HuH-7 (cell line): ENCODE data around the gene TRABD2B.

ENCODE experiments used
- DNase-seq: peaks from one replicate; pipeline ENCODE4 v3.0.0; 2011; ENCODE audit warnings: low spot score

Gene TRABD2B

DNA sequence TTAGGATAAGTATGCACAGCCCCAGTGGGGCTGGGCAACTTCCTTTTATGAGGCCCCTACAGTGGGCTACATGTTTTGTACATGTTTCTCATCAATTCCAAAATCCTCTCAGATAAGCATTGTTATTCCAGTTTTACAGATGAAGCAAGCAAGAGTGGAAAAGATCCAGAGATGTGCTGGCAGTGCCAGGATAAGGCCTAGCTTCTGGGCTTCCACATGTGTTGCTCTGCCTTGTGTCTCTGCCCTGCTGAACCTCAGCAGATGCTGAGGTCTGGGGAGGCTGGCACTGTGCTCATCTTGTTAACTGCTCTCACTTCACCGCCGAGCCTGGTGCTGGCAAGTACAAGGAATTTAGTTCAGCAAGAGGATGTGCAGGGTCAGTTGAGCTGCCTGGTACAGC, 202.1 kb downstream of the TRABD2B start:
- no peak for DNase-seq

DNA sequence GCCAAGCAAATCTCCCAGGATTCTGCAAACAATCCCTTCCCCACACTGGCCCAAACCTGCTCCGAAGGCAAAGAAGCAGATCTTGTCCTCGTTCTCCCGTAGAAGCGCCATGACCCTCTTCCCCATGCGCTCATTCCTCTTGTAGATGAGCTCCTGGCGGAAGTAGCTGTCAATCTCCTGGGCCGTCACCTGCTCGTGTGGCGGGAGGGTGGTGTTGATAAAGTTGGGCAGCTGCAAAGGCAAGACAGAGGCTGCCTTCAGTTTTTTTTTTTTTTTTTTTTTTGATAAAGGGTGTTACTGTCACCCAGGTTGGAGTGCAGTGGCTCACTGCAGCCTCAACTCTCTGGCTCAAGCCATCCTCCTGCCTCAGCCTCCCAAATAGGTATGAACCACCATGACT, 202.7 kb downstream of the TRABD2B start:
- no peak for DNase-seq

- DNase-seq, result no peak
Observed at GRCh38 chr1:47794081-47794480, 203.1 kb downstream of the TRABD2B start.

DNA sequence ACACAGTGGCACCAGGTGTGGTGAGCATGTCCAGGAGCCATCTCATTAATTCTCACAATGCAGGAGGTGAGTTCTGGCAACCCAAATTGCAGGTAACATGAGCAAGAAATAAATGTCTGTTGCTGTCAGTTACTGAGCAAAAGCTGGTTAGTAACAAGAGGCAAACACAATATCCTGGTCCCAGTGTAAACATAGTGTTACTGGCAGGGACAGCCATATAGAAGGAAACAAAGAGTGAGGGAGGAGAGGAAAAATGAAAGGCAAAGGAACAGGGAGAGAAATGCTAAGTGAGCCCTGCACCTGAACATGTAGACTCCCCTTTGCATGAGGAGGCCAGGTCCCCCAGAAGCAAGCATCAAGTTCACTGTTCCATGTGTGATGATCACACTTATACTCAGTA, 203.6 kb downstream of the TRABD2B start:
- DNase-seq, result no peak

DNA sequence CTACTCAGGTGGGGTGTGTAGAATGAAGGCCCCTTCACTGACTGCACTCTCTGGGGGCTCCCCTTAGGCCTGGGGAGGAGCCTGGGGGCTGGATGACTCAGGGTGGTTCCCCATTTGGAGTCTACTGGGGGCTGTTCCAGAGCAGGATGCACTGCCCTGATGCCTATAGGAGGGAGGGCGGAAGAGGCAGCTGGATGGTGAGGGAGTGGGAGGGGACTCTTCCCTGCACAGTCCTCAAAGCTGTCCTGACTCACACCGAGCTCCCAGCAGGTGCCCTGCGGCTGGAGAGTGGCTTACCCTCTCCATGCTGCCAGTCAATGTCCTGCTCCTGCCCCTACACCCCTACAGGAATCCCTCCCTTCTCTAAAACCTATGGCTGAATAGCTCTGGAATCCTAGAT, 204.4 kb downstream of the TRABD2B start:
- no peak for DNase-seq

GRCh38 chr1:47791879-47792608, 205.1 kb downstream of the TRABD2B start:
- no peak for DNase-seq

- DNase-seq, result no peak
Observed at GRCh38 chr1:47788761-47789160, 208.4 kb downstream of the TRABD2B start.

DNA sequence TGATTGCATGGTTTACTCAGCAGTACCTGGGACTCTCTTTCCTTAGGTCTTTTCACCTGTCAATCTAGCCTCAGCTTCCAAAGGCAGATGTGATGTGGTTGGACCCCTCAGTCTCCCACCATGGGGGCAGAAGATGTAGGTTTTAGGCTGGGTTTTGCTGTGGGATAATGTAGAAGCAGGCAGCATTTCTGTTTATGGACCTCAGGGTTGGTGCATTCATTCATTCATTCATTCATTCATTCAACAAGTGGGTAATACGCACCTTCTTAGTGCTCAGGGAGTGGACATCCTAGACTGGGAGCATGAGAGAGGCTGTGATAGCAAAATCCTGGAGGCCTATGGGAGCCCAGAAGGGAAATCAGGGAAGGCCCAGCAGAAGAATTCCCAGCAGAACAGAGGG, 209.6 kb downstream of the TRABD2B start:
- no peak for DNase-seq

GRCh38 chr1:47786316-47786715, 210.9 kb downstream of the TRABD2B start:
- no peak for DNase-seq

DNA sequence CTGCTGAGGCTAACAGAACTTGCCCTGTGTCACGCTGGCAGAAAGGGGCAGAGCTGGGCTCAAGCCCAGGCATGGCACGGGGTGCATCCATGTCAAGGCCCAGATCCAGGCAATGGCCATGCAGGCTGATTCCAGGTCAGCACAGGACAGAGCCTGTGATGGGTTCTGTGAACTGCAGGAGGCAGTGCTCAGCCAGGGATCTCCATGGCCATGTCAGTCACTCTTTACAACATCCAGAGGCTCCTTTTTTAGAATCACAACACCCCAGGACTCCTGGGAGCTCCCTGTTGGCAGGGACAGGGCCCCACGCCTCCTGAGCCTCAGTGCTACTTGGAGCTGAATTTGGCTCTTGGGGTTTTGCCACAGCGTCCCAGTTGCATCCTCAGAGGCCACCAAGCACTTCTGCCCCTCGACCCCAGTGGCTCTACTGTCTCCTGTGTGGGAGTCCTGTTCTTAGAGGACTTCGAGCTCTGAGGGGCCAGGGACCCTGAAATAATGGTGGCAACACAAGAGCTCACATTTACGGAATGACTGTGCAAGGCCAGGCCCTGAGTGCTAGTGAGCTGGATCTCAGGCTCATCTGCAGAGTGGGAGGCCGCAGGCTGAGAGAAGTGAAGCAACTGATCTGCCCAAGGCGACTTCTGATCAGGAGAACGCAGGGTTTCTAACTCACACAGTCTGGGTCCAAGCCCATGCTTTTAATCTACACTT, 211.5 kb downstream of the TRABD2B start:
- peak; percentile 81 for DNase-seq

DNA sequence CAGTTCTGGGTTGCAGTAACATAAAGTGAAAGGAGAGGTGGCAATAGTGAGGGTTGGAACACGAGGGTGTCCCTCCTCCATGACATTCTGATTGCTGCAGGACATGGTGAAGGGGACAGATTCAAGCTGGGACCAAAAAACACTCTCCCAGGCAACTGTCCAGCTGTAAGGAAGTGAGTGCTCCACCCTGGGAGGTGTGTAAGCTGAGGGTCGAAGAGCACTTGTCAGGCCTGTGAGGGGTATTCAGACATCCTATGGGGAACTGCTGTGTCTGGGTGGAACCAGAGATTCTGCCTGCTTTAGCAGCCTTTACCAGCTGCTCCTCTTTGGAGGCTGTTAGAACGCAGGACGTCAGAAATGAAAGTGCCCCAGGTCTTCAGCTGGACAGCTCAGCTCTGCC, 212.1 kb downstream of the TRABD2B start:
- no peak for DNase-seq

DNA sequence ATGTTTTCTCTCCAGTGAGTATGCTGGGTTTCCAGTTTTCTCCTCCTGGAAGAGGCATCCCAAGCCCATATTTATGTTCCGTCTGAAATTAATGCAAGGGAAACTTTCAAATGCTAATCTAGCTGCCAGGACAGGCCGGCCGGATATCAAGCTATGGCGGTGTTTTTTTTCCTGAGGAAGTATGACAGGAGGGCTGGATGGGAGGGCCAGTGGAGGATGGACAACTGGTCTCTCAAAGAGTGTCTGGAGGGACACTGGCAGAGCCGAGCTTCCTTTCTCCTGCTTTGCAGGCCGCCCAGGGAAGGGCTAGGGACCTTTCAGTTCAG, 212.7 kb downstream of the TRABD2B start:
- DNase-seq, result no peak

DNA sequence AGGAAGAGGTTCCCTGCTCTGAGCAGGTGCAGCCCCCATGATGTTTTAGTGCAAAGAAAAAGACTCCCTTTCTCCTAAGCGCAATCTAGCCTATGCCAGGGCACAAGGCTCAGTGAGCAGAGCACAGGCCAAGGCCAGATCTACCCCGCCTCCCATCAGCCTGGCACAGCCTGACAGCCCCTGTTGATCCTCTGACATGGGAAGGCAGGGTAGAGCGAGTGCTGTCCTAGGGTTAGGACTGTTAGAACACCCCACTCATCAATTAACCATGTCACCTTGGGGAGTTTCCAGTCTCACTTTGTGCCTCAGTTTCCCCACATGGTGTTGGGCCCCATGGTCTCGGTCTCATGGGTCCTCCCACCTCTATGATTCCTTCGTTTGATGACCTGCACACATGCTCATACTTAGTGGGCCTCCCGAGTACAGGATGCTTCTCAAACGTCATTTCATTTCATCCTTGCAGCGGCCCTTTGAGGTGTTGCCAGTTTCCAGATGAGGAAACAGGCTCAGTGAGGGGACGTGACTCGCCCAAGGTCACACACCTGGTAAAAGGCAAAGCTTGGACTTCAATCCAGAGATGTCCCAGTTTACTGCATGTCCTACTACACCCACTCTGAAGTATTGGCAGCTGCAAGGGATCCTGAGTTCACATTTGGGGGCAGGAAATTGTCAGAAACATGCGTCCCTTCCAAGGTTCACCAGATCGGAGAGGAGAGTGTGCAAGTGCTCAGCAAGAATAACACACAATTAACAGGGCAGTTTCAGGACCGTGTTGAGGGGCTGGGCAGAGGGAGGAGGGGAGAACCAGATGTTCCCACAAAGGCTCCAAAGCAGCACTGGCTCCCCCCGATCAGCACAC, 213.3 kb downstream of the TRABD2B start:
- no peak for DNase-seq

DNA sequence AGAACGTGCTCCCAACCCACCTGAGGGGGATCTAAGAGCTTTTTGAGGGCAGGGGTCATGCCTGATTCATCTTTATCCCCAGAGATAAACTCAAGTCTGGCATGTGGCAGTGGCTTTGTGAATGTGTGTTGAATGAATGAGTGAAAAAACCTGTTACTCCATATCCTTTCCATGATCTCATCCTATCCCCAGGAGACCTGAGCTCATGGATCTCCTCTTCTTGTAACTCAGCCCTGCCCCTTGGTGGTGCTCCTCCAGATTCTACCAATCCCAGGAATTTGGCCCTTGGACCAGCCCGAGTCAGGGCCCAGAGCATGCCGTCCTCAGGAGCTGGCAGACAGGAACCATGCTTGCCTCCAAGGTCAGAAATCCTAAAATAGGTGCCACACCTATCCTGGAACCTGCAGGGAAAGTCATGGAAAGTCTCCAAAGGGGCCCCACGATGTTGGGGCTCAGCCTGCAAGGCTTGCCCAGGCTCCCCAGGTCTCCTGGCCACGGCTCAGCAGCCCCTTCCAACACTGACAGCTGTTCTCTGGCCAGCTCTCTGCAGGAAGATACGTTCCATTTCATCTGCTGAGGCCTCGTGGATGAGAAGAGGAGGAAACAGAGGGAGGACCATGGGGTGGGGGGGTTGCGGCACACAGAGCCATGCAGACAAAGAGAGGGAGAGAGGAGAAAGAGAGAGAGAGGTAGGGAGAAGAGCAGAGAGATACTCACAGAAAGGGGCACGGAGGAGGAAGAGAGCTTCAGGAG, 214.6 kb downstream of the TRABD2B start:
- no peak for DNase-seq

DNA sequence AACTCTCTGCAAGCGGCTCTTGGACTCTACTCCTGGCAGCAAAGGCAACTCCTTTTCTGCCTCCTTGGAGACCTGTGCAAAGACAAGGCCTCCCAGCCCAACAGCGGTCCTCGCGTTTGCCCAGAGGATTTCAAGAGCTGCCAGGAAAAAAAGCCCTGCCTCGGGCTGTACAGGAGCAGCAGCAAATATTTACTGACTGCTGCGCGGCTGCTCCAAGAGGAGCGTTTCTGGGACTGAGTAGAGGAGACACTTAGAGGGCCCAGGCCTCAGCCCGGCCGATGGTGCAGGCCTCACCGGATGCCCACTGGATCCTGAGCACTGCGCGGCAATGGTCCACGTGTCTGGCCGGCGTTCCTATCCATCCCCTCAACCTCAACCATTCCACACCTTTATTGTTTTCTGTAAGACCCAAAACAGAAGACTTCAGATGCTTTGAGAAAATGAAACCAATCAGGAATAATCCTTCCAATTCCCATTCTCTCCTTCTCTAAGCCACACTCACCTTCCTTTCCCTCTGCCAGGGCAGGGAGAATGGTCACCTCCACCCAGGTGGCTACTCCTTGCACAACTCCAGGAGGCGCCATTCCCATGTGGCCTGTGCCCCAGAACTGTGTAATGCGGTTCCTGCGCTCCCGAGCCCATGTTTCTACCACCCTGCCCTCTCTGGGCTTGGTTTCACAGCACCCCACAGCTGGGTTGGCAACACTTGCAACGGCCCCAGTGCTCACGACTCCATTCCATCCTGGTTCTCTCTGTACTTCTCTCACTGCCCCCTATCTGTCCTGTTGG, 215.8 kb downstream of the TRABD2B start:
- no peak for DNase-seq

DNA sequence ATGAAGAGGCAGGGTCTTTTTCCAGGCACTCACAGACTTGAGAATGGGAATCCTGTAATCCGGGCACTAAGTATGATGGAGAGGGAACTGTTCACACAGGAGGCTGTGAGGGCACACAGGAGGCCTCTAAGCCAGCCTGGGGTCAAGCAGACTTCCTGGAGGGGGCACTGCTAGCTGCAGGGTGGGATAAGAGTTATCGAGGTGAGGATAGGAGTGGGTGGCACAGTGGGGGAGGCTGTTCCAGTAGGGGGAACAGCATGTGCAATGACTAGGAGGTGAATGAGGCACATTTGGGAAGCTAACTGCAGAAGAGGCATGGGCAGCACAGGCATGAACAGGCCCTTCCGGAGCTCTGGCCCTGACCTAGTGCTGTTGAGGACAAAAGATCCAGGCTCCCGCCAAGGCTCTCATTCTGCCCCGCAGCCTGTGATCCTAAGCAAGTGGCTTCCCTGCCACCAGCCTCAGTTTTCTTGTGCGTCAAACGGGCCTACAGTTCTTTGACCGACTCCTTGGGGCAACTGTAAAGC, 216.7 kb downstream of the TRABD2B start:
- peak; percentile 40 for DNase-seq

DNA sequence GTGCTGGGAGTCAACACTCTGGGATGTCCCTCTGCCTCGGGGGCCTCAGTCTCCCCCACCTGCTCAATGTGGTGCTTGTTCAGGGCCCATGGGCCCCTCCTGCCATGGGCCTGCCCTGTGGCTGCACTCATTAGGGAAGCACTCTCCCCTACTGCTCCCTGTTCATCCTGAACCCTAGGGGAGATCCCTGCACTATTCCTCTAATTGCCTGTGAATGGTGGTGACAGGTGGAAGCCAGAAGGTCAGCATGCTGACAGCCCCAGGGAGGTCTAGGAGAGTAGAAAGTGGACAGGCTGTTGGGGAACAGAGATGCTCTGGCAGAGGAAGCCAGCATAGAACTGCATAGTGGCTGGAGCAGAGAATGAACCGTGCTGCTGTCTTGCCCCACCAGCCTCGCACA, 217.6 kb downstream of the TRABD2B start:
- DNase-seq, result no peak

- no peak for DNase-seq
Observed at GRCh38 chr1:47778280-47778679, 218.9 kb downstream of the TRABD2B start.

- DNase-seq, result no peak
Observed at GRCh38 chr1:47777322-47777721, 219.9 kb downstream of the TRABD2B start.

GRCh38 chr1:47776667-47777131, 220.5 kb downstream of the TRABD2B start:
- no peak for DNase-seq
